Thoracic aorta (tissue), 2 donors: Measurements from ENCODE around the gene NANOS2. TPM values are rescaled to one million over a fixed set of nuclear protein-coding genes. Genes with fewer than 3 reads are reported as not detected.
A peak's percentile ranks its signal among the peaks of the same experiment; 100 is the strongest.

Experiments used
- ATAC-seq: fragments of 150-250 bp; one replicate; pipeline ENCODE4 v1.8.0; 2017; ENCODE audit warnings: low read depth; ENCODE audit not compliant: insufficient number of reproducible peaks, low FRiP score
- DNase-seq: peaks from one replicate; pipeline ENCODE4 v3.0.0-alpha.2; 2020; ENCODE audit warnings: low spot score
- H3K27ac ChIP-seq, 2 donors: fragments of 200-600 bp; sonication (generic); 1 replicate in 1 of 2; 2 replicates in 1 of 2; pipeline ENCODE4 v1.5.1; 2016; ENCODE audit warnings: mild to moderate bottlenecking in 2 of 2, moderate library complexity in 2 of 2
- H3K27me3 ChIP-seq: fragments of 200-600 bp; sonication (generic); replicated peaks from 2 replicates; pipeline ENCODE4 v1.6.0; 2016; ENCODE audit warnings: mild to moderate bottlenecking; ENCODE audit not compliant: insufficient read depth
- H3K36me3 ChIP-seq: fragments of 200-600 bp; sonication (generic); one replicate; pipeline ENCODE4 v1.5.1; 2016
- H3K4me1 ChIP-seq, 2 donors: fragments of 200-600 bp; sonication (generic); 1 replicate in 1 of 2; 2 replicates in 1 of 2; pipeline versions ENCODE4 v1.5.1 to v1.6.0; 2016; ENCODE audit warnings: low read depth in 2 of 2, mild to moderate bottlenecking in 1 of 2; ENCODE audit not compliant: control insufficient read depth in 1 of 2
- H3K4me3 ChIP-seq: fragments of 200-600 bp; sonication (generic); 2 replicates; pipeline ENCODE4 v1.5.1; 2016; ENCODE audit warnings: mild to moderate bottlenecking
- H3K9me3 ChIP-seq: fragments of 200-600 bp; sonication (generic); 2 replicates; pipeline ENCODE4 v1.5.1; 2016
- CTCF ChIP-seq: fragments of 200-600 bp; sonication (generic); IDR thresholded peaks from one replicate; pipeline ENCODE4 v1.5.1; 2019; ENCODE audit warnings: antibody characterized with exemption
- total RNA-seq, 2 donors: library from RNA; depleted of rRNA; stranded (reverse); fragments of >200 nt; gene quantifications; one replicate each; pipeline versions ENCODE4 v1.1.0 to v1.2.3, GENCODE V29; 2016

NANOS2 gene
- total RNA-seq, 2 donors from 2014 or later: not detected

GRCh38 chr19:45885556-45886426, 28.8 kb downstream of the NANOS2 start, which contains the start of gene IRF2BP1:
IRF2BP1 (minus strand) TSS chr19:45886141; CDS start chr19:45885774, 367 bp downstream.
- Histone ChIP-seq H3K27me3 (no peaks in the 10 kb centered on the region), H3K4me3 (peak within 1 kb of the TSS; percentile 93), H3K36me3 (peaks cover 10% of the 10 kb centered on the region), H3K27ac (peak within 1 kb of the TSS; percentile 83 to 85), H3K4me1 (peaks cover 27 to 37% of the 10 kb centered on the region in 2 donors), H3K9me3 (no peaks in the 10 kb centered on the region)
- DNase-seq: peak; percentile 84
- ATAC-seq: peak; percentile 83
- TF ChIP-seq CTCF: peak; percentile 7

GRCh38 chr19:45884682-45885555, 29.7 kb downstream of the NANOS2 start:
- TF ChIP-seq CTCF: no peak
- H3K27ac ChIP-seq: peak overlapping the region; percentile 83 to 85
- no peaks in the 10 kb centered on the region for H3K27me3 ChIP-seq
- no peak for DNase-seq
- H3K4me1 ChIP-seq: peaks cover 27 to 37% of the 10 kb centered on the region in 2 donors
- H3K36me3 ChIP-seq: peaks cover 10% of the 10 kb centered on the region
- ATAC-seq: no peak
- no peaks in the 10 kb centered on the region for H3K9me3 ChIP-seq
- peak overlapping the region; percentile 93 for H3K4me3 ChIP-seq

GRCh38 chr19:45883881-45884681, 30.5 kb downstream of the NANOS2 start:
- no peak for DNase-seq
- H3K36me3 ChIP-seq: peaks cover 10% of the 10 kb centered on the region
- H3K9me3 ChIP-seq: no peaks in the 10 kb centered on the region
- TF ChIP-seq CTCF: no peak
- H3K27ac ChIP-seq: no peak overlapping the region
- H3K27me3 ChIP-seq: no peaks in the 10 kb centered on the region
- H3K4me1 ChIP-seq: peaks cover 27 to 37% of the 10 kb centered on the region in 2 donors
- H3K4me3 ChIP-seq: peak overlapping the region; percentile 93
- no peak for ATAC-seq

- H3K36me3 ChIP-seq: peaks cover 10% of the 10 kb centered on the region
- peak overlapping the region; percentile 49 for H3K4me3 ChIP-seq
- H3K27ac ChIP-seq: no peak overlapping the region
- H3K27me3 ChIP-seq: no peaks in the 10 kb centered on the region
- DNase-seq (no peak), ATAC-seq (no peak)
- H3K4me1 ChIP-seq: peaks cover 27 to 37% of the 10 kb centered on the region in 2 donors
- TF ChIP-seq CTCF: no peak
- H3K9me3 ChIP-seq: no peaks in the 10 kb centered on the region
These were observed 31.0 kb downstream of the NANOS2 start for GRCh38 chr19:45883586-45883880.
